Measurements from ENCODE around the gene XPC. TPM values are rescaled to one million over a fixed set of nuclear protein-coding genes. Genes with fewer than 3 reads are reported as not detected.

Gene XPC
- total and polyA plus RNA-seq, 2 of the 8 experiments (the other 6 are each of a cell fraction or from before 2014, with no cell fraction given) = 8.8 to 27.3 TPM

GRCh38 chr3:14125193-14126016 lies 53.0 kb downstream of the XPC start (continued):
- TF ChIP-seq SIN3A (conservative IDR thresholded peaks at IDR 0.05 in 1 of 2, IDR thresholded peaks at IDR 0.05 in 1 of 2; ENCODE audit: low read depth in 1 of 2, low read length in 2 of 2) (peak; percentile 71 to 84; a peak in 2 of 4 replicates), CEBPB (IDR thresholded peaks at IDR 0.05; ENCODE audit: low read depth, low read length) (no peak), JUN (IDR thresholded peaks at IDR 0.05; ENCODE audit: low read depth, low read length) (no peak), BACH1 (IDR thresholded peaks at IDR 0.05; ENCODE audit: low read length) (no peak), PHF8 (conservative IDR thresholded peaks at IDR 0.05; ENCODE audit: low read depth, low read length) (peak; percentile 59), RBBP5 (IDR thresholded peaks at IDR 0.05; ENCODE audit: borderline replicate concordance, low read depth, low read length) (0 out of 2 replicates have a peak, but pooled peaks have one; percentile 65), TBP (IDR thresholded peaks at IDR 0.05; ENCODE audit: low read depth, low read length) (peak; percentile 9; the same call in 1 of the 2 replicates), POLR2AphosphoS5 (IDR thresholded peaks at IDR 0.05; ENCODE audit: low read depth, low read length) (peak; percentile 41; the same call in 1 of the 2 replicates), ASH2L (IDR thresholded peaks at IDR 0.05; ENCODE audit: low read length) (peak; percentile 4), KDM4A (IDR thresholded peaks at IDR 0.05; ENCODE audit: low read depth, low read length, severe bottlenecking) (peak; percentile 56), CREB1 (IDR thresholded peaks at IDR 0.05) (no peak), HDAC2 (IDR thresholded peaks at IDR 0.05; ENCODE audit: borderline replicate concordance in 1 of 2, low read depth in 2 of 2, low read length in 2 of 2) (peak in 1 of 2 experiments; percentile 86; a peak in 1 of 4 replicates), YY1 (IDR thresholded peaks at IDR 0.05; ENCODE audit: low read depth, low read length) (no peak), SP1 (IDR thresholded peaks at IDR 0.05; ENCODE audit: low read depth, low read length) (0 out of 2 replicates have a peak, but pooled peaks have one; percentile 19), SRF (IDR thresholded peaks at IDR 0.05; ENCODE audit: low read depth, low read length) (no peak)
- TF ChIP-seq, protein P1, sequence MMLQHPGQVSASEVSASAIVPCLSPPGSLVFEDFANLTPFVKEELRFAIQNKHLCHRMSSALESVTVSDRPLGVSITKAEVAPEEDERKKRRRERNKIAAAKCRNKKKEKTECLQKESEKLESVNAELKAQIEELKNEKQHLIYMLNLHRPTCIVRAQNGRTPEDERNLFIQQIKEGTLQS (IDR thresholded peaks at IDR 0.05; ENCODE audit: insufficient read depth, low read depth, low read length) = 0 out of 2 replicates have a peak, but pooled peaks have one; percentile 21
- TF ChIP-seq, protein P2, sequence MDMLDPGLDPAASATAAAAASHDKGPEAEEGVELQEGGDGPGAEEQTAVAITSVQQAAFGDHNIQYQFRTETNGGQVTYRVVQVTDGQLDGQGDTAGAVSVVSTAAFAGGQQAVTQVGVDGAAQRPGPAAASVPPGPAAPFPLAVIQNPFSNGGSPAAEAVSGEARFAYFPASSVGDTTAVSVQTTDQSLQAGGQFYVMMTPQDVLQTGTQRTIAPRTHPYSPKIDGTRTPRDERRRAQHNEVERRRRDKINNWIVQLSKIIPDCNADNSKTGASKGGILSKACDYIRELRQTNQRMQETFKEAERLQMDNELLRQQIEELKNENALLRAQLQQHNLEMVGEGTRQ (IDR thresholded peaks at IDR 0.05; ENCODE audit: low read length) = no peak
- TF ChIP-seq, protein P3, sequence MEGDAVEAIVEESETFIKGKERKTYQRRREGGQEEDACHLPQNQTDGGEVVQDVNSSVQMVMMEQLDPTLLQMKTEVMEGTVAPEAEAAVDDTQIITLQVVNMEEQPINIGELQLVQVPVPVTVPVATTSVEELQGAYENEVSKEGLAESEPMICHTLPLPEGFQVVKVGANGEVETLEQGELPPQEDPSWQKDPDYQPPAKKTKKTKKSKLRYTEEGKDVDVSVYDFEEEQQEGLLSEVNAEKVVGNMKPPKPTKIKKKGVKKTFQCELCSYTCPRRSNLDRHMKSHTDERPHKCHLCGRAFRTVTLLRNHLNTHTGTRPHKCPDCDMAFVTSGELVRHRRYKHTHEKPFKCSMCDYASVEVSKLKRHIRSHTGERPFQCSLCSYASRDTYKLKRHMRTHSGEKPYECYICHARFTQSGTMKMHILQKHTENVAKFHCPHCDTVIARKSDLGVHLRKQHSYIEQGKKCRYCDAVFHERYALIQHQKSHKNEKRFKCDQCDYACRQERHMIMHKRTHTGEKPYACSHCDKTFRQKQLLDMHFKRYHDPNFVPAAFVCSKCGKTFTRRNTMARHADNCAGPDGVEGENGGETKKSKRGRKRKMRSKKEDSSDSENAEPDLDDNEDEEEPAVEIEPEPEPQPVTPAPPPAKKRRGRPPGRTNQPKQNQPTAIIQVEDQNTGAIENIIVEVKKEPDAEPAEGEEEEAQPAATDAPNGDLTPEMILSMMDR (IDR thresholded peaks at IDR 0.05; ENCODE audit: control extremely low read depth in 1 of 3, insufficient read depth in 1 of 3, low read depth in 1 of 3, low read length in 3 of 3) = 0 out of 4 replicates have a peak, but pooled peaks of 1 of the 3 experiments have one; percentile 6

Data from H1 (cell line).